MCF 10A (cell line): ENCODE results near the gene SCAPER. TPM values are rescaled to one million over a fixed set of nuclear protein-coding genes. Genes with fewer than 3 reads are reported as not detected.

Experiments used
- BruUV-seq: library from RNA; stranded (reverse); fragments of 400-500 nt; replicated peaks from 2 replicates; lab custom pipeline; 2021; lab: Mats Ljungman, UMichigan
- CTCF ChIA-PET: fragments of 300-600 bp; sonication (Branson Sonifier 250); formaldehyde crosslinking; extraction: SDS; loops from one replicate; lab custom pipeline; 2021; ENCODE audit warnings: antibody characterized with exemption, inconsistent platforms; lab: Yijun Ruan, JAX
- POLR2A ChIA-PET: fragments of 300-600, 350-650 bp; sonication (Branson Sonifier 250); formaldehyde crosslinking; extraction: SDS; loops from one replicate; lab custom pipeline; 2020; ENCODE audit warnings: antibody characterized with exemption, inconsistent platforms; lab: Yijun Ruan, JAX
- DNase-seq: peaks from one replicate; pipeline ENCODE4 v3.0.0-alpha.2; 2018; ENCODE audit not compliant: unreplicated experiment
- H3K27ac Mint-ChIP-seq: one replicate; pipeline ENCODE4 v1.8.0; 2022; ENCODE audit warnings: mild to moderate bottlenecking, low read depth, mixed read lengths; ENCODE audit not compliant: unreplicated experiment
- H3K27me3 Mint-ChIP-seq: one replicate; pipeline ENCODE4 v1.8.0; 2022; ENCODE audit warnings: mixed read lengths; ENCODE audit not compliant: insufficient read depth, unreplicated experiment
- H3K36me3 Mint-ChIP-seq: one replicate; pipeline ENCODE4 v1.8.0; 2022; ENCODE audit warnings: mild to moderate bottlenecking, moderate library complexity, mixed read lengths; ENCODE audit not compliant: insufficient read depth, unreplicated experiment
- H3K4me1 Mint-ChIP-seq: one replicate; pipeline ENCODE4 v1.8.0; 2022; ENCODE audit warnings: mixed read lengths; ENCODE audit not compliant: insufficient read depth, unreplicated experiment
- H3K4me3 Mint-ChIP-seq: one replicate; pipeline ENCODE4 v1.8.0; 2022; ENCODE audit warnings: mild to moderate bottlenecking, moderate library complexity, mixed read lengths; ENCODE audit not compliant: unreplicated experiment
- H3K9me3 Mint-ChIP-seq: one replicate; pipeline ENCODE4 v1.8.0; 2022; ENCODE audit warnings: mixed read lengths; ENCODE audit not compliant: unreplicated experiment
- CTCF ChIP-seq: fragments of 200-600 bp; IDR thresholded peaks from one replicate; pipeline ENCODE4 v1.8.0; 2022; ENCODE audit warnings: antibody characterized with exemption, mild to moderate bottlenecking; ENCODE audit not compliant: unreplicated experiment
- intact Hi-C: fragments of 100-400 bp; cut with micrococcal nuclease; formaldehyde crosslinking; loops from 2 replicates; pipeline ENCODE4 v1.14.1; 2022
- total RNA-seq: library from RNA; stranded (reverse); gene quantifications from 2 replicates; pipeline ENCODE4 v1.2.3, GENCODE V29; 2022

The SCAPER gene
- total RNA-seq, 1 experiment from 2014 or later = 9.5 TPM

DNA sequence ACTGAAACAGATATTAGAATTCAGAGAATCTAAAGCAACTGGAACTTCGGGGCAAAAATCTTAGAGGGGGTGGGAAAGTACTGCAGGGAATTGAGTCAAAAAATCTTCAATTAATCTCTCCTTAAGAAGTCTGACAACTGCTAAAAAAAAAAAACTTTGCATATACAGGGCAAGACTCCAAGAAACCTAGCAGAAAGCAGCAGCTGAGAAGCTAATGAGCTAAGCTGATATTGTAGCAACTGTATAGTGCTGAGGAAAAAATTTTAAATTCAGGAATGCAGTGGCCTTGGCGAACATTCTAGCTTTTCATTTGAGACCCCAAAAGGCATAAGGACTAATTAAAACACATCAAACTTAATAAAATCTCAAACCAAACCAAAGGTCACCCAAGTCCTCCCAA, 113.6 kb downstream of the SCAPER start:
- no TSS peak for BruUV-seq
- Mint-ChIP-seq H3K4me1 (no peaks in the 10 kb centered on the region), H3K4me3 (no peak overlapping the region), H3K27ac (no peak overlapping the region), H3K9me3 (no peaks in the 10 kb centered on the region), H3K27me3 (no peaks in the 10 kb centered on the region), H3K36me3 (no peaks in the 10 kb centered on the region)
- ChIA-PET POLR2A (interaction anchor here (0.6 to 0.7 kb wide), 3 partner anchors 18 to 189 kb away, joined by 3 read pairs; no protein-coding TSS in a partner anchor), CTCF (interaction anchor here (0.6 to 0.7 kb wide), 2 partner anchors 8 to 431 kb away, joined by 3 read pairs; no protein-coding TSS in a partner anchor)
- TF ChIP-seq CTCF = no peak
- no peak for DNase-seq
- intact Hi-C loops = no loop called here

DNA sequence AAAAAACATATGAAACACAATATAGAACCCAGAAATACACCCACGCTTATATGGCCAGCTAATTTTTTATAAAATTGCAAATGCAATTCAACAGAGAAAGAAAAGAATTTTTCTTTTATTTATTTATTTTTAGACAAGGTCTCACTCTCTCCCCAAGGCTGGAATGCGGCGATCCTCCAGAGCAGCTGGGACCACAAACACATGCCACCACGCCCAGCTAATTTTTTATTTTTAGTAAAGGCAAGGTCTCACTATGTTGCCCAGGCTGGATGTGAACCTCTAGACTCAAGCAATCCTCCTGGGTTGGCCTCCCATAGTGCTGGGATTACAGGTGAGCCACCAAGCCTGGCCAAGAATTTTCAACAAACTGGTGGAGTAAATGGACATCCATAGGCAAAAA, 117.9 kb downstream of the SCAPER start:
- BruUV-seq = no TSS peak
- intact Hi-C loops = no loop called here
- Mint-ChIP-seq H3K9me3 (peaks cover 8% of the 10 kb centered on the region), H3K36me3 (peaks cover 7% of the 10 kb centered on the region), H3K4me1 (no peaks in the 10 kb centered on the region), H3K27ac (no peak overlapping the region), H3K4me3 (no peak overlapping the region), H3K27me3 (no peaks in the 10 kb centered on the region)
- CTCF ChIA-PET = no interaction called here
- no peak for TF ChIP-seq CTCF
- POLR2A ChIA-PET = interaction anchor here (1.0 kb wide), 1 partner anchor 48 kb away, joined by 3 read pairs; no protein-coding TSS in a partner anchor
- no peak for DNase-seq

- DNase-seq = no peak
- Mint-ChIP-seq H3K36me3 (peaks cover 13% of the 10 kb centered on the region), H3K9me3 (peaks cover 10% of the 10 kb centered on the region), H3K27me3 (no peaks in the 10 kb centered on the region), H3K4me1 (no peaks in the 10 kb centered on the region), H3K4me3 (no peak overlapping the region), H3K27ac (no peak overlapping the region)
- POLR2A ChIA-PET = no interaction called here
- BruUV-seq = no TSS peak
- CTCF ChIA-PET = interaction anchor here (0.7 kb wide), 1 partner anchor 19 kb away, joined by 3 read pairs; no protein-coding TSS in a partner anchor
- intact Hi-C loops = no loop called here
- no peak for TF ChIP-seq CTCF
Measured at GRCh38 chr15:76776969-76777368, 128.2 kb downstream of the SCAPER start.

DNA sequence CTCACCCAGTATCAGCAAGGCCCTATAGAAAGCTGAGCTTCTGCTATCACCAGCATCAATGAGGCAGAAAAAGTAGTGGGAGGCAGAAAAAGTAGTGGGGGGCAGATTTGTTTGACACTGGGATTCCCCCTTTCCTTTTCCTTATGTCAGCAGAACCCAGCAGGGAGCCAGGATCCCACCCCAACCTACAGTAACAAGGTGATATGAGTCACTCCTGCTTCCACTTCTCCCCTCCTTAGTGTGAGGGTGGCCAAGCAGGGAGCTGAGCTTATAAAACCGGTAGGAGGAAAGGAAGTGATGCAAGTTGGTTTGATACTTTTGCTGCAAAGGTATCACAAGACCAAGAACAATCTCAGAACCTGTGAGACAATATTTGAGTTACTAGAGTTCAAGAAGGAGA, 128.7 kb downstream of the SCAPER start:
- TF ChIP-seq CTCF = no peak
- Mint-ChIP-seq H3K36me3 (peaks cover 13% of the 10 kb centered on the region), H3K27ac (no peak overlapping the region), H3K4me1 (no peaks in the 10 kb centered on the region), H3K4me3 (no peak overlapping the region), H3K27me3 (no peaks in the 10 kb centered on the region), H3K9me3 (peaks cover 10% of the 10 kb centered on the region)
- BruUV-seq = no TSS peak
- no peak for DNase-seq
- ChIA-PET POLR2A (interaction anchor here (0.6 to 0.7 kb wide), 2 partner anchors 12 to 36 kb away, joined by 3 read pairs; no protein-coding TSS in a partner anchor), CTCF (no interaction called here)
- intact Hi-C loops = no loop called here
